Mesenteric fat pad (tissue), 1 donor: ENCODE results near the gene SRRT. TPM values are rescaled to one million over a fixed set of nuclear protein-coding genes. Genes with fewer than 3 reads are reported as not detected.

Experiments
- DNase-seq: peaks from one replicate; pipeline ENCODE4 v3.0.0-alpha.2; 2020; ENCODE audit warnings: low spot score
- total RNA-seq: library from RNA; stranded (reverse); fragmentation: NEBNext Ultra II Directional; extraction: Animal tissue kit (Norgen Biotek cat#: 25700); gene quantifications from one replicate; pipeline ENCODE4 v1.2.1, GENCODE V29; 2021
- donor health status: DM: yes; HTN: yes; CAD: no.

The SRRT gene
- total RNA-seq, 1 donor from 2014 or later = 135 TPM

DNA sequence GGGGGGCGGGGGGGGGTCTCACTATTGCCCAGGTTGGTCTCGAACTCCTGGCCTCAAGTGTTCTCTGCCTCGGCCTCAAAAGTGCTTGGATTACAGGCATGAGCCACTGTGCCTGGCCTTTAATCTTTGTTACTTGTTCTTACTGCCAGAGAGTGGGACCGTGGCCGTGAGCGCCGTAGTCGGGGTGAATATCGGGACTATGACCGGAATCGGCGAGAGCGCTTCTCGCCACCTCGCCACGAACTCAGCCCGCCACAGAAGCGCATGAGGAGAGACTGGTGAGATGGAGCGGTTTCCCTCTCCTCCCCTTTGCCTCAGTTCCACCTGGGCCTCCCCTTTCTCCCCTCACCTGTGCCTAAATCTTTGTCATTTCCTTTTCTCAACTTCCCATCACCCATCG, 6.2 kb downstream of the SRRT start:
- no peak for DNase-seq

DNA sequence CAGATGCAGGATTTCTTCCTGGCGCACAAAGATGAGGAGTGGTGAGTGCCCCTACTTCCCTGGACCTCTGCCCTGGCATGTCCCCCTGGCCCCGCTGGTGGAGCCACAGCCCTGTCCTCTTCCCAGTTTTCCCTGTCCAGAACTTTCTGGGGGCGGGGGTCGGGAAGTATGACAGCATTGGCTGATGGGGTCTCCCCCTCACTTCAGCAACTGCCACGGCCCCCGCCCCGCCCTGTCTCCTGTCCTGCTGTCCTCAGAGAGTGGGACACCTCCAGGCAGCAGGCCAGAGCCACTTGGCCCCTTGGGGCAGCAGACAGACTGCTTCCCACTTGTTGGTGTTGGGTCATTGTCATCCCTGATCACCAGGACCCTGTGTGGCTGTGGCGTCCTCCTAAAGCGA, 7.3 kb downstream of the SRRT start:
- no peak for DNase-seq

DNA sequence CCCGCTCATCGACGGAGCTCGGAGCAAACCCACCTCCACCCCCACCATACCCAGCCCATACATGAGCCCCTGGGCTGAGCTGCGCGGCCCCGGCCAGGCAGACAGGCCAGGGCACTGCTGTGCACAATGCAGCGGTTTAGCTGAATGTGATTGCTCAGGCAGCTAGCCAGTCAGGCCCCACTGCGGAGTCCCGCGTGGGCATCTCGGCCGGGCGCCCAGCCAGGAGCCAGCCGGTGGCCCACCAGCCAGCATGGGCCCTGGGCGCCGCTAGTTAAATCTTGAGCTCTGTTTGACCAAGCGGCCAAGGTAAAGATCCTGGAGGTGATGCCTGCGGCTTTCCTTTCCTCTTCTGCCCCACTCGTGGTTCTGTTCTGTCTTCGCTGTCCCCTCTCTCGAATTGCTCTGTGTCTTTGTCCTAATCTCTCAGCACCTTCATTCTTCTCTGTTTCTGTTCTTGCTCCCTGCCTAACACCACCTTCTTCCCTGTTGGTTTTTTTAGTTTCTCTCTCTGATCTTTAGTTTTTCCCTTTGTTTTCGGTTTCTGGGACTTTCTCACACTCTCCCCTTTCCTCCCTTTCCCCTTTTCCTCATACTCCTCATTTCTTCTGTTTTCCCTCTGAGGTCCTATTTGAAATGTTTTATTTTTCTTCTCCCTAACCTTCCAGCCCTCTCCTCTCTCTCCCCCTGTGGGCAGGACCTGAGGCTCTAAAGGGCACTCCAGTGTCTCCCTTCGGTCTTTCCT, 8.1 kb downstream of the SRRT start:
- no peak for DNase-seq

DNA sequence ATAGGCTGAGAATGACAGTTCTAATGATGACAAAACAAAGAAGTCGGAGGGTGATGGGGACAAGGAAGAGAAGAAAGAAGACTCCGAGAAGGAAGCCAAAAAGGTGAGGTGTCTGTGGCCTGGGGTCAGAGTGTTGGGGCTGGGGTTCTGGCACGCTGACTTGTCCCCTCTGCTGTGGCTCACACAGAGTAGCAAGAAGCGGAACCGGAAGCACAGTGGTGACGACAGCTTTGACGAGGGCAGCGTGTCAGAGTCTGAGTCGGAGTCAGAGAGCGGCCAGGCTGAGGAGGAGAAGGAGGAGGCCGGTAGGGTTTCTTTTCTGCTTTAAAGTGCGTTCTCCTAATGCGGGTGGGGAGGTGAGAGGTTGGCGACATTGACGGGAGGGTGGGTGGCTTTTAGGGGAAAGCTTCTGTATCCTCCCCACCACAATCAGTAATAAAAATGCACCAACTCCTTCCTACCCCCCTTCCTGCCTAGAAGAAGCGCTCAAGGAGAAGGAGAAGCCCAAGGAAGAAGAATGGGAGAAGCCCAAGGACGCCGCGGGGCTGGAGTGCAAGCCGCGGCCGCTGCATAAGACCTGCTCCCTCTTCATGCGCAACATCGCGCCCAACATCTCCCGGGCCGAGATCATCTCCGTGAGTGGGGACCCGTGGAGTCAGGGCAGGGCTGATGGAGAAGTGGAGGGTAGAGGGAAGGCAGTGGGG, 10.0 kb downstream of the SRRT start:
- no peak for DNase-seq

DNA sequence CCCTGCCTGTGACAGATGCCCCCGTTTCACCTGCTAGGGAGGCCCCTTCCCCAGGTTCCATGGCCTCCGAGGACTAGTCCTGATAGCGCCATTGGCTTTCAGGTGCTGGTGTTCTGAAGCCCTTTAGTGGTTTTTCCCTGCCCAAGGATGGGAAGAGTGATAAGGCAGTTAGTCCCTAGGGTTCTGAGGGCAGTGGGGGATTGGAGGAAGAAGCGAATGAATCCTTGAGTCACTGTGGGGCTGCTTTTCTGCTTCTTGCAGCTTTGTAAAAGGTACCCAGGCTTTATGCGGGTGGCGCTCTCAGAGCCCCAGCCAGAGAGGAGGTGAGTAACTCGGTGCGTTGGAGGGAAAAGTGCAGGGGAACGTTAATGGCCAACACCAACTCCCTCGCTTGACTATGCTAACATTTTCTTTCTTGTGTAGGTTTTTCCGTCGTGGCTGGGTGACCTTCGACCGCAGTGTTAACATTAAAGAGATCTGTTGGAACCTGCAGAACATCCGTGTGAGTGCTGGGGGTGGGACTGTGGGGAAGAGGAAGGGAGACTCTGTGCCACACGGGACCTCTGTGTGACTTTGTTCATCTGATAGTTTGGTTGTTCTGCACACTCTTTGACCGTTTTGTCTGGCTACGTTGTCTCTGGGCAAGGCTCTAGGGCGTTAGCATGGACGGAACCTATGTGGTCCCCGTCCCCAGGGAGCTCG, 10.7 kb downstream of the SRRT start:
- DNase-seq = no peak

DNA sequence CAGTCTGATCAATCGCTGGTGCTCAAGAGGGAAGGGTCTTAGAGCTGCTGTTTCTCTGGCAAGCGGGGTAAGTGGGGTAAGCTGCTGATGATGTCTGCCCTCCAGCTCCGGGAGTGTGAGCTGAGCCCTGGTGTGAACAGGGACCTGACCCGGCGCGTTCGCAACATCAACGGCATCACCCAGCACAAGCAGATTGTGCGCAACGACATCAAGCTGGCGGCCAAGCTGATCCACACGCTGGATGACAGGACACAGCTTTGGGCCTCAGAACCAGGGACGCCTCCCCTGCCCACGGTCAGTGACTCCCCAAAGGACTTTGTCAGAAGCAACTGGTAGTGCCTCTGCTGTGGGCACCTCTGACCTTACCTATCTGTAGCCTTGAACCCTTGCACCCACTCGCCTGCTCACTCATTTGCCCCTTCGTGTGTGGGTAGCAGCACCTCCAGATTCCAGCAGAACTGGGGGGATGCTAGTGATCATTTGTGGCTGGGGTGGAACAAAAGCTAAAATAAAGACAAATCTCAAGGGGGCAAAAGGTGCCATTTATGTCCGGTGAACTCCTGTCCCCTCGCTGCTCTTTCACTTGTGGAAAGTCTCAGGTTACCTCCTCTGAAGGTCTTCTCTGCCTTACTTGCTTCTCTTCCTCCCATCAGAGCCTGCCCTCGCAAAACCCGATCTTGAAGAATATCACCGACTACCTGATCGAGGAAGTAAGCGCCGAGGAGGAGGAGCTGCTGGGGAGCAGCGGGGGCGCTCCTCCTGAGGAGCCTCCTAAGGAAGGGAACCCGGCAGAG, 11.4 kb downstream of the SRRT start:
- no peak for DNase-seq

DNA sequence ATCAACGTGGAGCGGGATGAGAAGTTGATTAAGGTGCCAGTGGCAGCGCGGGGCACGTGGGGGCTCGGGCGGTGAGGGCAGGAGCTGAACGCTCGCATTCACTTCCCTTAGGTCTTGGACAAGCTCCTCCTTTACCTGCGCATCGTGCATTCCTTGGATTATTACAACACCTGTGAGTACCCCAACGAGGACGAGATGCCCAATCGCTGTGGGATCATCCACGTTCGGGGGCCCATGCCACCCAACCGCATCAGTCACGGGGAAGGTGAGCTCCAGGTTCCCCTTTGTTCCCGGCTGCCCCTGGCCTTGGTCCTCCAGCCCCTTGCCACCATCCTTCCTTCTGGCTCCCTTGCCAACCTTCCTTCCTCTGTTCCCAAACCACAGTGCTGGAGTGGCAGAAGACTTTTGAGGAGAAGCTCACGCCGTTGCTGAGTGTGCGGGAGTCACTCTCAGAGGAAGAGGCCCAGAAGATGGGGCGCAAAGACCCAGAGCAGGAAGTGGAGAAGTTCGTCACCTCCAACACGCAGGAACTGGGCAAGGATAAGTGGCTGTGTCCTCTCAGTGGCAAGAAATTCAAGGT, 12.1 kb downstream of the SRRT start:
- DNase-seq = no peak

DNA sequence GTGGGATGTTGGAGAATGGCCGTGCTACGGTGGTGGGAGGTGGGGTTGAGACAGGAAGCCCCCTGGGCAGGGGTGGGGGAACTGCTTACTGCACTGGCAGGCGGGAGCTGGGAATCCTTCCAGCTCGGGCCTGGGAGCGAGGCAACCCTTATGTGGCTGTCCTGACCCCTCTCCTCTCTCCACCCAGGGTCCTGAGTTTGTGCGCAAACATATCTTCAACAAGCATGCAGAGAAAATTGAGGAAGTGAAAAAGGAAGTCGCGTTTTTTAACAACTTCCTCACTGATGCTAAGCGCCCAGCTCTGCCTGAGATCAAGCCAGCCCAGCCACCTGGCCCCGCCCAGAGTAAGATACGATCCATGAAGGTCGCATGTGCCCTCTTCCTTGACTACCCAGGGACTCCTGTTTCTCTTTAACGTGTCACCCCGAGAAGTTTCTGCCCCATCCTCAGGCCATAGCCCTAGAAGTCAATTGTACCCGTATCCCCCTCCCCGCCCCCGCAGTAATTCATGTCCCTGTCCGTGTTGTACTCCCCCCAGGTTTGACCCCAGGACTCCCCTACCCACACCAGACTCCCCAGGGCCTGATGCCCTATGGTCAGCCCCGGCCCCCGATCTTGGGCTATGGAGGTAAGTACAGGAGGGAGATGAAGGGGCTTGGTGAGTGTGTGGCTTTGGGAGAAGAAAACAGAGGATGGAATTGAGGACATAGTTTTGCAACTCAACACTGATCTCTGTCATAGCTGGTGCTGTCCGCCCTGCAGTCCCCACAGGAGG, 12.8 kb downstream of the SRRT start:
- no peak for DNase-seq

DNA sequence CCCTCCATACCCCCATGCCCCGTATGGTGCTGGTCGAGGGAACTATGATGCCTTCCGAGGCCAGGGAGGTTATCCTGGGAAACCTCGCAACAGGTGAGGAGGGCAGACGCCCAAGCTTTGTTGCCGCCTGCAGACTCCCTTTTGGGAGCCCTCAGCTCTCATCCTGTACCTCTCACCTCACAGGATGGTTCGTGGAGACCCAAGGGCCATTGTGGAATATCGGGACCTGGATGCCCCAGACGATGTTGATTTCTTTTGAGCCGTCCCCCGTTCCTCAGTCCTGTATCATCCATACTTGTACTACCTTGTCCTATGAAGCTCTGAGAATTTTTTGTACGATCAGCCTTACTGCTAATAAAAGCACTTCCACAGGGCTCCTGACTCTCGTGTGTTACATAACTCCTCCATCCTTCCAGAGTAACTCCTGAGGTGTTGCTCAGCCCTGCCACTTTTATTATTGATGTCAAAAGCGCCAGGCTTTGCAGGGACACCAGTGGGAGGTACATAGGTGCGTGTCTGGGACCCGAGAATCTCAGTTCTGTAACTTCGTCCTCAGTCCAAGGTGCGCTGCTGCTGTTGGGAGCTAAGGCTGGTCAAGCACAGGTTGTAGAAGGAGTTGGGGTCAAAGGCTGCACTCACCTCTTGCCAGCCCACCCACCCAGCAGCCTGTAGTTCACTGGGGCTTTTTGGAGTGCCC, 13.5 kb downstream of the SRRT start:
- no peak for DNase-seq

DNA sequence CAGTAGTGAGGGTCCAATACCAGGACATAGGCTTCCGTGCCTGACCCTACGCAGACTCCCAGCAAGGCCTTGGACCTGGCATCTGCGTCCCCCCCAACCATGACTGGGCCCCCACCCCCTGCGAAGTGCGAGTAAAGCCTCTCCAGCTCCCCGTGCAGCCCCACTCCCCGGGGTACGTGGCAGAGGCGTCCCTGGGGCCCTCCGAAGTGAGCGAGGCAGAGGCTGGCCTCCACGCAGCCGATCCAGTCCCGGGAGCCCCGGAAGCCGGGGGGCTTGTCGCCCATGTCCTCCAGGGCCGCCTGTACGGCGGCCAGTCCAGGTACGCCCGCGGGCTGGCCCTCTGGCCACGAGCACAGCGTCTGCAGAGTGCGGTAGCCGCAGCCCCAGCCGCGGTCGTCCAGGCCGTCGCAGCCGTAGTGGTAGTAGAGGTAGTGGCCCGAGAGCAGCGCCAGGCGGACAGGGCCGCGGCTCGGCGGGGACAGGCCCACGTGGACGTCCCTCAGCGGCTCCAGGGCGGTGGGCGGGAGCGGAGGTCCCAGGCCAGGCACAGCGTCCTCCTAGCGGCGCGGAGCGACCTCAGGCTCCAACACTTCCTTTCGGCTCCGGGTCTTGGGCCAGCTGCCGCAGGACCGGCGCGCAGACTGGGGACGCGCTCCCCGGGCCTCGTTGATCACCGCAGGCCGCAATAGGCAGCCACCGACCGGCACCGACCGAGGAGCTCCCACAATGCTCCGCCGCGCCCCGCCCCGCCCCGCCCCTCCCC, 14.3 kb downstream of the SRRT start, which contains the start of gene UFSP1:
UFSP1 (minus strand) TSS at position 728 of the 763 bp plus-strand sequence; CDS start at position 284, 444 bp downstream.
- no peak for DNase-seq

DNA sequence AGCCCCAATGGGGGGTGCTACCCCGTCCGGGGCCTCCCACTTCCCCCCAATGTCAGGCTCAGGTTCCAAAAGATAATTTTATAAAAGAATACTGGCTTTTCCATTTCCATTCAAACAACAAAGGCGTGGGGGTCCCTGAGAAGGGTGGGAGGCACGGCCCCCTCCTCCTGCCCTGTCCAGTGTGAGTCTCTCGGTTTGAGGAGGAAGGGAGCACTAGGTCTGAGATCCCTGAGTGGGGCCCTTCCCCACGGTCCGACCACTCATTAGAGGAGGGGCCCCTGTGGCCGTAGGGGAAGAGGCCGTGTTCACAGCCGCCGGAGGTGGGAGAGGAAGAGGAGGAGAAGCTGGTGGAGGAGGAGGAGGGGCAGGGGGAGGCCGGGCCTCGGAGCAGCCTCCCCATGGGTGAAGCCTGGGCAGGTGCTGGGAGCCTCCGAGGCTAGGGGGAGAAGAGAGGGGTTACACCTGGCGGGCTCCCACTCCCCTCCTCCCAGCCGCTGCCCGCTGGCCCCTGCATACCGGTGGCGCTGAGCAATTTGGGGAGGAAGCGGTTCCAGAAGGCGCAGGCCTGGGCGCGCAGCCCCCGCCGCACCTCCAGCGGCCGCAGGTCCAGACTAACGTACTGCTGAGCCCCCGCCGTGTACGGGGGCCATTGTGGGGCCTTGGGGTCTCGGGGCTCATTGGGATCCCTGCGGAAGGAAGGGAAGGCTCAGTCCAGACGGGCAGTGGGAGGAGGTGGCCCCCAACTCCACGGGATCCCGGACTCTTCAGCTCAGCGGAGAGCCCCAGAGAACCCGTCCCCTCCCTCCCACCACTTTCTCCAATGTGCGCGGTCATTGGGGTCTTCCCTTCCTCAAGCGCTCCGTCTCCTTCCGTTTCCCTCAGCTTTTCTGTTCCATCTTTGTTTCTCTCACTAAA, 16.0 kb downstream of the SRRT start:
- DNase-seq = no peak

DNA sequence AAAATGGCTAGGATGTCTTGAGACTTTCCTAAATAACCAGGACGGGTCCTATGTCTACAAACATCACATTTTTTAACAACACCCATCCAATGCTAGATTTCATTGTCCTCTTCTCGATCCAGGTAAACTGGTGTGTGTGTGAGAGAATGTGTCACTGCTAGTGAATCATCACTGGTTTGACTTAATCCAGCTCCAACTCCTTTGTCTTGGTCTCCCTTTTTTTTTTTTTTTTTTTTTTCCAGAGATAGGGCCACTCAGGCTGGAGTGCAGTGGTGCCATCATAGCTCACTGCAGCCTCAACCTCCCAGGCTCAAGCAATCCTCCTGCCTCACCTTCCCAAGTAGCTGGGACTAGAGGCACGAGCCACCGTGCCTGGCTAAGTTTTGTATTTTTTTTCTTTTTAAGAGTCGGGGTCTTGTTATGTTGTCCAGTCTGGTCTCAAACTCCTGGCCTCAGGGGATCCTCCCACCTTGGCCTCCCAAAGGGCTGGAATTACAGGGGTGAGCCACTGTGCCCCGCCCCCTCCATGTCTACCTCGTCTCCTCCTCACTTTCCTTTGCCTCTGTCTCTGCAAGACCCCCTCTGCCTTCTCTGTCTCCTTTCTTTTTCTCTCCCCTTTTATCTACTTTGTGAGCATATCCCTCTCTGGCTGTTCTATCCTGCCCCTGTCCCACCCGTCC, 16.8 kb downstream of the SRRT start:
- no peak for DNase-seq

DNA sequence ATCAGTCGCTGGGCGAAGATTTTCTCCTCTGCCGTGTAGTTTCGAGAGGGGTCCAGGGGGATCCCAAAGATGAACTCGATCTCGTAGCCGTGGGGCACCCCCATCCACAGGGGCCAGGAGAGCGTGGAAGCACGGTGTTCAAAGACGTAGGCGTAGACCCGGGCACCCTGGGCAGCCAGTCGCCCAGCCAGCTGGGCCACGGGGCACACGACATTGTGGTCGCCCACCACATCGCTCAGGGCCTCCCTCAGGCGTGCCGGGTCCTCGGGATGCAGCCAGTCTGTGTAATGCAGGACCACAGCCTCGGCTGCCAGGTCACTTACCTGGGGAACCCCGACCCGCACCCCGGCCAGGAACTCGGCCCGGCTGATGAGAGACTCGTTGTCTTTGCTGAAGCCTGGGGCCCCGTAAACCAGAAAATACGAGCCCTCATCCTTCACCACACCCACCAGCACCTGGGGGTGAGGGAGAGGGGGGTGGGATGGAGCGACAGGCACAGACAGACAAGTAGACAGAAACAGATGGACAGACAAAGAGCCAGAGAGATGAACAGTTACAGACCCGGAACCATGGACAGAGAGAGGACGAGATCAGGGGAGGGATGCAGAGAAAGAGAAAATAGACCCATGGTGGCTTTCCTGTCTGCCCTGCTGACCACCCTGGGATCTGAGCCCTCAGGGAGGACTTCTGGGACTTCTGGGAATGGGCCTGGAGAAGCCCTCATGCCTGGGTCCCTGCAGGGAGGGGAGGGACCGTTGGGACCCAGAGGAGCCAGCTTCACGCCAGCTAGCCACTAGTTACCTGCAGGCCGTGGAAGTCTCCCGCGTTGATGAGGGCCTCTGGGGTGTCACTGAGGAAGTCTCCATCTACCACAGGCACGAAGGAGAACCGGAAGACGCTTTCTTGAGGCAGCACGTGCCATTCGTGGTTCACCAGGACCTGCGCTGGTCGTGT, 17.7 kb downstream of the SRRT start:
- no peak for DNase-seq

DNA sequence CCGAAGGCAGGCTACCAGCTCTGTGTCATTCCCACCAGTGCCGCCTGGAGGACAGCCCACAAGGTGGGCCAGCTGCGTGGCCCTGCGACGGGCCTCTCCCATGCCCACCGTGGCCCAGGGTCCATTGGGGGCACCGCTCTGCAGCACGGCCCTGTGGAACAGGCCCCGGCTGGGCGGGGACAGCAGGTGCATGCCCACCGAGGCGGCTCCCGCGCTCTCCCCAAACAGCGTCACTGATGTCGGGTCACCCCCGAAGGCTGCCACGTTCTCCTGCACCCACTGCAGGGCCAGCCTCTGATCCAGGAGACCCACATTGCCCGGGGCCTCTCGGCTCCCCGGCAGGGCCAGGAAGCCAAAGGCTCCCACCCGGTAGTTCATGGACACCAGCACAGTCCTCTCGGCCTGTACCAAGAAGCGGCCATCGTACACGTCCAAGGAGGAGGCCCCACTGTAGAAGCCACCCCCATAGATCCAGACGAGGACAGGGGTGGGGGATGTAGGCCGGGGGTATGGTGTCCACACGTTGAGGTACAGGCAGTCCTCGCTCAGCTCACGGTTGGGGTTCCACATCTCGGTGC, 18.5 kb downstream of the SRRT start:
- no peak for DNase-seq

DNA sequence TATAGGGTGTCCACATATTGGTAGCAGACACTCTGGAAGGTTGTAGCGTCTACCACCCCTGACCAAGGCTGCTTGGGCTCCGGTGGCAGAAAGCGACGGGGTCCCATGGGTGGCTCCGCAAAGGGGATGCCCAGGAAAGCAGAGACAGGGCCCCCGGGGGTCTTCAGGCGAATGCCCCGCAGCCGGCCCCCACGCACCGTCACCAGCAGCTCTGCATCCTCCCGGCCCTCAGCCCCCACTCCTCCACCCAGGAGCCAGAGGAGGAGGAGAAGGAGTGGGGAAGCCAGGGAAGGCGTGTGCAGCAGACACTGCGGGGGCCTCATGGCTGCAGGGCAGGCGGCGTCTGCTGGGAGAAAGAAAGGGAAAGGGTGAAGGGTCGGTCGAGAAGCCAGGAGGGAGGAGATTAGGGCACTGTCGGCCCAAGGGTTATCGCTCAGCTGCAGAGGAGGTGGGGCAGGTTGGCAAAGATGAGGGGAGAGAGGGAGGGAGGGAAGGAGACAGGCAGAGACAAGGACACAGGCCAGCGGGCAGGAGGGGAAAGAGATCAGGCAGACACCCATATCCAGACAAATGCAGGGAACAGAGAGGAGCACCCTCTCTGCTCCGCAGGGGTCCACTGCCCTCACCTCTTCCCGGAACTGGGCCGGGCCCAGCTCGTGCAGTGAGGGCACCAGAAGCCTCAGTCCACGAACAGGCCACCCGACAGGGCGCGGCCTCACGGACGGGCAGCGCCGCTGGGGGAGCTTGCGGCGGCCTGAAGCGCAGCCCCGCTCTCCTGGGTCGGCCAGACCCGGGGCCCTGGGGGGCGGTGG, 19.2 kb downstream of the SRRT start:
- no peak for DNase-seq
